HG02571 (cell line): ENCODE measurements around the gene TBC1D13.
A peak's percentile ranks its signal among the peaks of the same experiment; 100 is the strongest.

Source experiments
- ATAC-seq: cut with Tn5 transposase; IDR thresholded peaks from one replicate; pipeline ENCODE4 v1.9.1; 2021; ENCODE audit warnings: mild to moderate bottlenecking, moderate library complexity; ENCODE audit not compliant: unreplicated experiment

TBC1D13 gene

GRCh38 chr9:128820665-128821583 lies 33.9 kb downstream of the TBC1D13 start:
- no peak for ATAC-seq

- ATAC-seq: no peak
Observed at GRCh38 chr9:128821584-128822406, 34.7 kb downstream of the TBC1D13 start.

GRCh38 chr9:128822407-128823042 lies 35.5 kb downstream of the TBC1D13 start:
- ATAC-seq: no peak

DNA sequence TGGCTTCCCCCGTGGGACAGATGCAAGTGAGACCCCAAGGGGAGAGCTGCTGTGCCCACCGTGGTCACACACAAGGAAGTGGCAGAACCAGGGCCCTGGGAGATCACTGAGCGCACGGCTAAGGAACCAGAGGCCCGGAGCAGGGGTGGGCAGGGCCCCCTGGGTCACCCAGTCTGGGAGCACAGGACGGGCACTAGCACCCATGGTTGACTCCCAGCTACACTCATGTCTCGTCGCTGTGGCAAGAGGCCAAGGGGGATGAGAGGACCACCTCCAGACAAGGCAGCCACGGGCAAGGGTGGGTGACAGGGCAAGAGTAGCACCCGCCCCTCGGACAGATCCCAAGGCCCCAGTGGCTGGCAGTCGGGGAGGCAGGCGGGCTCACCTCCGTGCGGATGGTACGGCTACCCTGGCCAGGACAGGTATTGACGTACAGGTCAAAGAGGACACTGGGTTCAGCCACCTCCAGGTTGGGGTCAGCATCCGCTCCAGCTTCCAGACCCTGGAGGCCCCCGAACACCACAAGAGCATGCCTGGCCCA lies 36.4 kb downstream of the TBC1D13 start:
- ATAC-seq: no peak

- ATAC-seq: no peak
Observed at GRCh38 chr9:128823903-128824406, 36.9 kb downstream of the TBC1D13 start.

GRCh38 chr9:128824911-128825310 lies 37.9 kb downstream of the TBC1D13 start:
- ATAC-seq: no peak

DNA sequence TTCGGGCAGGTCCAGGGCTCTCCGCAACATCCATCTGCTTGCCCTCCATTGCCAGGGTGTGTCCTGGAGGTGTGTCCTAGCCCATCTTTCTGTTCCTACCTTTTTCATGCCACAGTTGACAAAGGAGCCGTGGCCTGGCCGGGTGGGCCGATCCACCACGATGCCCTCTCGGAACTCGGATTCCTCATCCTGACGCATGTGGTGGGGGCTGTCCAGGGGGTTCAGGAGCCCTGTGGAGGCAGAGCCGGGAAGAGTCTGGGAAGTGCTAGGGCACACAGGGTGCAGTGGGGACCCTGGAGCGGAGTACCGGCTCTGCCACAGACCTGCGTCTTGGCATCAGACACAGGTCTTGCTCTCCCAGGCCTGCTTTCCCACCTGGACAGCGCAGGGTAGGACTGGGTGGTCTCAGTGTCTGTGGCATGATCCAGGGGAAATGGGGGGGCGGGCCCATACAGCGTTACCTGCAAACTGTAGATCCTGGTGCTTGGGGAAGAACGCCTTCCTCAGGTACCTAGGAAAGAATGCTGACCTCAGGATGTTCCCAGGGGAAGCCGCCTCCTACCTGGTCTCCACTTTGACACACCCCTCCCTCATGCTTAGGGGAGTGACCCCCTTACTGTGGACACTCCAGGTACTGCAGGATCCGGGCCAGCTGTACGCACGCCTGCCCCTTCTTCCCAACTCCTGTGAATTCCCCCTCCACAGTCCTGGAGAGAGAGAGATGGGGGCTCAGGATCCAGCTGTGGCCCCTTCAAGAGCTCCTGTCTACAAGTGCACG lies 39.1 kb downstream of the TBC1D13 start:
- no peak for ATAC-seq

GRCh38 chr9:128828267-128828666 lies 41.2 kb downstream of the TBC1D13 start:
- no peak for ATAC-seq

GRCh38 chr9:128828719-128829452 lies 41.8 kb downstream of the TBC1D13 start:
- peak; percentile 2 for ATAC-seq

- peak; percentile 96 for ATAC-seq
Observed at GRCh38 chr9:128829477-128830251, 42.6 kb downstream of the TBC1D13 start, which contains the start of gene SPOUT1. TSS of gene SPOUT1 (minus strand) at chr9:128829794. CDS start at chr9:128829780, 14 bp downstream.

- ATAC-seq: no peak
Observed at GRCh38 chr9:128833696-128834095, 46.6 kb downstream of the TBC1D13 start.

GRCh38 chr9:128835246-128836210 lies 48.5 kb downstream of the TBC1D13 start:
- no peak for ATAC-seq

GRCh38 chr9:128836509-128837145 lies 49.6 kb downstream of the TBC1D13 start:
- no peak for ATAC-seq

- no peak for ATAC-seq
Observed at GRCh38 chr9:128838338-128838737, 51.3 kb downstream of the TBC1D13 start.

- ATAC-seq: no peak
Observed at GRCh38 chr9:128840524-128840923, 53.5 kb downstream of the TBC1D13 start.

- no peak for ATAC-seq
Observed at GRCh38 chr9:128841694-128842492, 54.8 kb downstream of the TBC1D13 start.
